HG03045 (cell line): ENCODE results near the gene TSPAN18.

Source experiments
- ATAC-seq: cut with Tn5 transposase; IDR thresholded peaks from one replicate; pipeline ENCODE4 v1.9.1; 2021; ENCODE audit warnings: mild to moderate bottlenecking, moderate library complexity; ENCODE audit not compliant: unreplicated experiment

Gene TSPAN18

DNA sequence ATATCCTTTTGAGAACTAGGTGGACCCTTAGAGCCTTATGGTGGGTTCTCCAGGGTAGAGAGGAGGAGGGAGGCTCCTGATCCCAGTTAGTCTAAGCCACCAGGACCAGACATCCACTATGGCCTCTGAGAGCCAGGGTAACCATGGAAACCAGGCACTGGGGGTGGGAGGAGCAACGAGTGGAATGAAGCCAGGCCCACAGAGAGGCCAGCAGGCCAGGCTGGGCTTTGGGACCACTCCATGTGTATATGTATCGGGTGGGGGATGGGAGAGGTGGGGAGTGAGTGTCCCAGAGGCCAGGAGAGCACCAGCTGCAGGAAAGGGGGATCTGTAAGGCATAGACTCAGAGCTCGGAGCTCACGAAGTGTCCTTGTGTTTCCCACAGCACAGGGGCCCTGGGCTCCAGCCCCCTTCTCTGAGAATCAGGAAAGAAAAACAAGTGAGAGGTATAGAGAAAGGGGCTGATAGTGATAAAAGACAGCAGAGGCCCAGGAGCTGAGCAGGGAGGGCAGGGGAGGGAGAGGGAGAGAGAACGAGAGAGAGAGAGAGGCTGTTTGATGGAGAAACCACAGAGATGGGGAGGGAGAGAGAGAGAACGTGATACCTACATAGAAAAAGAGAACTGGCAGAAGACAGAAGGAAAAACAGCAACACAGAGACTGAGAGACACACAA is 15.5 kb upstream of the TSPAN18 start:
- no peak for ATAC-seq

DNA sequence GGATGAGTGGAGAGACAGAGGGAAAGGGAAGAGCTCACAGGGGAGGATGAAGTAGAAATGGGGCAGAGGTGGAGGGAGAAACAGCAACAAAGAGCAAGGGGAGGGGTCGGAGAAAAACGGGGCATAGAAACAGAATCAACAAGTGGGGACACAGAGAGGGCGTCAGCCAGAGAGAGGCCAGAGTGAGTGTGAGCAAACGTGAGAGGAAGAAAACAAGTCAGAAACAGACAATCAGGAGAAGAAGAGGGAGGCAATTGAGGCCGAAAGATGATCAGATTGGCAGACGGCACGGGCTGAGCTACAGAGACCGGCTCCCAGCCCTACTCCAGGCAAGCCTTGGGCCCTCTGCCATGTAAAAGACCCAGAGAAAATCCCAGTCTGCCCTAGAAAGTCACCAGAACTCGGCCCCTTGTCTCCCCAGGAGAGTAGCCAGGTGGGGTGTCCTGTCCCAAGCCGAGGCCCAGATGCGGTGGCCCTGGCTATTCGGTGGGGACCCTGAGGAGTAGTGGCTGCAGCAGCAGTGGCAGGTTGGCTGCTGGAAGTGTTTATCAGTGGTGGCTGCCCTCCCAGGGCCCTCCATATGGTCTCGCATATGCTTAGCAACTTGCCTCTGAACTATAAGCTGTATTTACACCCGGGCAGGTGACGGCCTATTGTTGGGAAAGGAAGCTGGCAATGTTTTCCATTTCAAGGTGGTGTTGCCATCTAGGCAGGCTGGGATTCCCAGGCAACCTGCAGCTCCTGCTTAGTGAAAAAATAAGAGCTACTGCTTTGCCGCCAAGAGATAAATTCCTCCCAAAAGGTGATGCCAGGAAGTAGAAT is 14.8 kb upstream of the TSPAN18 start:
- no peak for ATAC-seq

DNA sequence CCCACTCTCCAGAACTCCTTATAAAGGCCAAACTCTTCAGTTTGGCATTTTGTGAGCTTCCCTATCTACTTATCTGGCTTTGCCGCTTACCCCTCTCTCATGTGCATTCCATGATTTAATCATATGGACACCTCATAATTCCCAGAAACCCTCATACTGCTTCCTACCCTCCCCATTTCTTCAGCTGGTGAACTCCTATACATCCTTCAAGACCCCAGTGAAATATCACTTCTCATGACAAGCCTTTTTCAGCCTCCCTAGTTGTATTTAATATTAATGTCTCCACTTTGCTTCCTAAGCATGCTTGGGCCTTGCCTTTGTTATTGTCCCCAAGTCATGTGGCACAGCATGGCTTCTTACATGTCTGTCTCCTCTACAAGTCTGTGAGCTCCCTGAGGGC is 13.7 kb upstream of the TSPAN18 start:
- no peak for ATAC-seq

DNA sequence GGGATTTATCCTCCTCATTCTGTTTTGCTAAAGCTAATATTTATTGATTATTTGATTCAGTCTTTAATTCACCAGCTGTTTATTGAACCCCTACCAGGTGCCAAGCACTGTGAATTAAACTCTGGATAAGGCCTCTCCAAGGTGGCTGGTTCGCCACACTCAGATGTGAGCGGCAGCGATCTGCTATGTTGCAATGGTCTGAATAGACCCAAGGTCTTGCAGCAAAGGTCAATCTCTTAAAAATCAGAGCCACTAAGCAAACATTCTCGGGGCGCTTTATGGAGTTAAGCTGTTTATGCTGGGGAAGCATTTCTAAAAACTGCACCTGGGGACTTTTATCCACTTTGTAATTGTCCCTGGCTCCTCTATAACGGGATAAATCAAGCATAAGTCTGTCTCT is 10.5 kb upstream of the TSPAN18 start:
- ATAC-seq = no peak

DNA sequence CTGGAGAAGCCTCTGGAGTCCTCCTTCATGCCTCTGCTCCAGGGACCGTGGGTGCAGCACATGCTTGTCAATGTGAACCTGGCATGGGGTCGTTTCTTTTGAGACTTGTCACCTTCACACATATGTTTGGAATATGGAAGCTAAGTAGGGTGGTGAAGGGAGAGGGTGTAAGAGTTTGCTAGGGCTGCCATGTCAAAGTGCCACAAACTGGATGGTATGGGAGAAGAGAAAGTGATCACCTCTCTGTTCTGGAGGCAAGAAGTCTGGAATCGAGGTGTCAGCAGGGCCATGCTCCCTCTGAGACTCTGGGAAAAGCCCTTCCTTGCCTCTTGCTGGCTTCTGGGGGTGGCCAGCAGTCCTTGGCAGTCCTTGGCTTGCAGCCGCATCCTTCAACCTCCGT is 8.7 kb upstream of the TSPAN18 start:
- ATAC-seq = no peak

DNA sequence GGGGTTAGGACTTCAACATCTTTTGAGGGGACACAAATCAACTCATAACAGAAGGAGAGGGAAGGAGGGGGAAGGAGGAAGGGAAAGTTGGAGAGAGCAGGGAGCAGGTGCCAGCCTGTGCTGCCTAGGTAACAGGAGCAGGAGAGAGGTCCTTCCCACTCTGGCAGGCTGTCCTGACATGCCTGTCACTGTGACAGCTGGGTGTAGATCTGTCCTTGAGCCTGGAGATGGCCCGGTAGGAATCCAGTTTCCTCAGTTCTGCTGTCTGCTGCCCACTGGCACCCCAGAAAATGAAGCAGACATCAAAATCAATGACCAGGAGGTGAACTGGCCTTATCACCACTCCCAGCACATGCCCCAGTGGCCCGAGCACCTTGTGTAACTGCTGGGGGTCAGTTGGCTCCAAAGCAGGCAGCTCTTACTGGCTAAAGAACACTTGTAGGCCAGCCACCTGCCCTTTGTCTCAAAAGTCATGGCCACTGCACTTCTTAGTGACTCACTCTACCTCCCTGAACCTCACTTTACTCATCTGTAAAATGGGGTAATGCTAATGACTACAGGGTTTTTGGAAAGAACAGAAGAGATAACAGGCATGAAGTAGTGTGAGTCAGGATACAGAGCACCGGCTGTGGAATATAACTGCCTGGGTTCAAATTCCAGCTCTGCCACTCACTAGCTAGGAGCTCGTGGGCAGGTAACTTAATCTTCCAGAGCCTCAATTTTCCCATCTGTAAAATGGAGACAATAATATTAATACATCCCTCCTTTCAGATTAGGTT is 8.0 kb upstream of the TSPAN18 start:
- ATAC-seq = no peak

DNA sequence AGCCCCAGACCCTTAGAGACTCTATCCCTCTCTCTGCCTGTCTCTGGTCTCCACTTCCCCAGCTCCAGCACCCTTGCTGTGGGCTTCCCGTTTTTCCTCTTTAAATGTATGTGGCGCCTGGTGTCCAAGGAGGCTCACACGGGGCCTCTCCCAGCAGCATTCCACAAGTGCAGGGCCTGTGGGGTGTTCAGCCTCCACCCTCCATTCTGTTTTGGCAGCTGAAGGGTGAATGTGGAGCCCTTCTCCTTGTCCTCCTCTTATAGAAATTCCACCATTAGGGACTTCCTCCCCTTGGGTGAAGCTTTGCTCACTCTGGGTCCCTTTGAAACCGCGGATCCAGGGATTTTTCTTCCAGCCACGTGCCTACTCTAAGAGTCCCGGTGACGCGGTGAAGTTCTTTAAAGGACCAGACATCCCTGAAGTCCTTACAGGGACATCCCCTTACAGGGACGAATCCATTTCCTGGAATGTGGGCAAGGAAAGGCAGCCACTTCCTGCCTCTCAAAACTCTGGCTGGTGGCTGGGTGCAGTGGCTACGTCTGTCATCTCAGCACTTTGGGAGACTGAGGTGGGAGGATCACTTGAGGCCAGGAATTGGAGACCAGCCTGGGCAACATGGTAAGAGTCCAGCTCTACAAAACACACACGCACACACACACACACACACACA is 1.6 kb upstream of the TSPAN18 start:
- no peak for ATAC-seq

DNA sequence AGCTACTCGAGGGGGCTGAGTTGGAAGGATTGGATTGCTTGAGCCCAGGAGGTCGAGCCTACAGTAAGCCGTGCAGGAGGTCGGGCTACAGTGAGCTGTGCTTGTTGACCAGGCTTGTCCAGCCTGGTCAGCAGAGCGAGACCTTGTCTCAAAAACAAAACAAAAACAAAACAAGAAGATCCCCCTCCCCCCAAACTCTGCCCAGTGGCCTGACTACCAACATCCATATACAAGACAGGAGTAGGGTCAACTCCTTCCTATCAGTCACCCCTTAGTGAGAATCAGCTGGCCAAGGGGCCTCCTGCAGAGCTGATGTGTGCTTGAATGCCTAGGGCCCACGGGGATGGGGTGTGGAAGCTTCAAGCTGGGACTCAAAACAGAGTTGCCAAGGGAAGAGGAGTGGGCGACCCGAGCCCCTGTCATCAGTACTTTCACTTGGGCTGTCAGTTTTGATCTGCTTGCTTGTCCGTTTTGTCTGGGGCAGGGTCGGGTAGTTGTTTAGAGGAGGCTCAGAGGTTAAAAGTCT is 942 bp upstream of the TSPAN18 start:
- ATAC-seq = no peak

DNA sequence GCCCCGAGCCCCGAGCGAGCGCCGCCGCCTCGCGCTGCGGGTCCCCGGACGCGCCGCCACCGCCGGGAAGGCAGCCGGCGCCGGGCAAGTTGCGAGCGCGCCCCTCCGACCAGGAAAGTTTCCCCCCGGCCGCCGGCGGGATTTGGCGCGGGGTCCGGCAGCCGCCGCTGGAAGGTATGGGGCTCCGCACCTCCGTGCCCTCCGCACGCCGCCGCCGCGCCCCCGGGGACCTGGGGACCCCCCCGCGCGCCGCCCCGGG is 281 bp downstream of the TSPAN18 start:
- ATAC-seq = no peak

DNA sequence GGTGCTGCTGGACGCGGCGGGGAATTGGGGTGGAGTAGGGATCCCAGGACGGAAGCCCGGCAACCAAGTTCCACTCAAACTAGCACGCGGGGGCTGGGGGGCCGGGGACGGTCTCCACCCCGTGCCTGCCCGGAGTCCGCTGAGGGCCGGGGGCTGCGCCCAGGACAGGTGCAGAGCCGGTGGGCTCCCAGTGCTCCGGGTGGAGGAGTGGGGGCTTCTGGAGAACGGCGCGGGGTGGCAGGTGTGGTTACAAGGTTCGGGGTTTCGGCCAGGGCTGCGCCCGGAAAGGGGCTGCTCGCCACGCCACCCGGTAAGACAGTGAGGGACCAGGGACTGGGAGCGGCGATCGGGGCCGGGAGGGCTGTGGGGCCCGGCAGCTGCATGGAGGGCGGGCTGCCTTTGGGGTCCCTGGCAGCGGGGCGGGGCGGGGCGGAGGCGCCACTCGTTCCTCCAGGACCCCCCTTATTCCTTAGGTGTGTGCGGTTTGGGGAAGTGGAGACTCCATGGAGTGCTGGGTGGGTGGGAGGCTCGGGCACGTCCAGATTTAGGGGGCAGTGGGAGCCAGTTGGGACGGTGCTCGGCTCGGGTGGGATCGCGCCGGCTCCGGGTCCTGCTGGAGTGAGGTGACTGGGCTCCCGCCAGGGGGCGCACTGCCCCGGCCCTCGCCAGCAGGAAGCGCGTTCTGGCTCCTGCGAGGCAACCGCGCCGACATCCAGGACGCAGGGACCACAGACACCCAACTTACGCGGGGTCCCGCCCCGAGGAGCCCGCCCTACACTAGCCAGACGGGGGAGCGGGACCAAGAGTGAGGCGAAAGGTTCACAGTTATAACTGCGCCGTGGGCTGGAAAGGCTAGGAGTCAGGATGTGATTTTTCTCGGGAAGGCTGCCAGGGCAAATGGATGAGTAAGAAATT is 868 bp downstream of the TSPAN18 start:
- peak; percentile 58 for ATAC-seq

DNA sequence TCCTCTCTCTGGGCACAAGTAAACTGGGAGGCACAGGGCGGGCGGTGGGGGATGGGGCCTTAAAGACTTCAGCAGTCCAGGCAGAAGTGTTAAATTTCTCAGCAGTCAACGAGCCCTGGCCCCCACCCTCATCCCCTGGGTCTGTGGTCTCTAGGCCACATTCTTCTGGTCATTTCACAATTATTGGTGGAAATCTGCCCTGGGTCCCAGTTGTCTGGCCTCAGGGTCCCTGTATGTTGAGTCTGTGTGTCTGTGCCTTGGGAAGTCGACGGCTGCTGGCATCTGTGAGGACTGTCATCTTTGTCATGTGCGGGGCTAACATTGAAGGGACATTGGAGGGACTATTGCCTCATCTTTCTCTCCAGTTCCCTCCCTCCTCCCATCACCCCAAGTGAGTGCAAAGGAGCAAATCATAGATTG is 1.7 kb downstream of the TSPAN18 start:
- ATAC-seq = no peak

DNA sequence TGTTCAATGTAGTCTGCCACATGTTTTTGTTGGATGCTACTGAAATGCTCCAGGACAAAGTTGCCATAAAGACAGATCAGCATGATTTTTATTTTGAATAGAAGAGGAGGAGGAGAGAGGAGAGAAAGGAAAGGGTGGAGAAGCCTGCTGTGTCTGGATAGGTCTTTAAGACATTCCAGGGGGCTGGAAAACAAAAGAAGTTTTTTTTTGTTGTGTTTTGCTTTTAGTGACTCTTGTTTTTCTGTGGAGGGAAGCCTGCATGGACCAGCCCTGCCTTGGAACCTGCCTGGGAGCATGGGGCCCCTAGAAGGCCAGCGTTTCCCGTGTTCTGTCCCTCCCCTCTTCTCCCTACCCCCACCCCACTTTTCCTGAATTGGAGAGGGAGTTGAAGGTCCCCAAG is 2.3 kb downstream of the TSPAN18 start:
- ATAC-seq = no peak

DNA sequence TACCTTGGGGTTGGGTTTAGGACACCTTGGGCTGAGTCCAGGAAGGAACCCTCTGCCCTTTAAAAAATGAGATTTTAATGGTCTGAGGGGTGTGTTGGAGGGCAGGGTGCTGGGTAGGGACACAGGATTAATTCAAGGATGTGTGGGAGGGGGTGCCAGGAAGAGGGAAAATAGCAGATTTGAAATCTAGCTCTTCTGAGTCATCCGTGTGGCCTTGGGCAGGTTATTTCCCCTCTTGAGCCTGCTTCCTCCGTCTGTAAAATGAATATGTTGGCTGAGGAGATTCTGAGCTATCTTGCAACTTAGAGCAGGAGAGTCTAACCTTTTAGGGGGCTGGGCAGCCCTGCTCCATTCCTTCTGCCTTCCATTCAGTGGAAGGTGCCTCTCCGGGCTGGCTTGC is 3.0 kb downstream of the TSPAN18 start:
- ATAC-seq = no peak

DNA sequence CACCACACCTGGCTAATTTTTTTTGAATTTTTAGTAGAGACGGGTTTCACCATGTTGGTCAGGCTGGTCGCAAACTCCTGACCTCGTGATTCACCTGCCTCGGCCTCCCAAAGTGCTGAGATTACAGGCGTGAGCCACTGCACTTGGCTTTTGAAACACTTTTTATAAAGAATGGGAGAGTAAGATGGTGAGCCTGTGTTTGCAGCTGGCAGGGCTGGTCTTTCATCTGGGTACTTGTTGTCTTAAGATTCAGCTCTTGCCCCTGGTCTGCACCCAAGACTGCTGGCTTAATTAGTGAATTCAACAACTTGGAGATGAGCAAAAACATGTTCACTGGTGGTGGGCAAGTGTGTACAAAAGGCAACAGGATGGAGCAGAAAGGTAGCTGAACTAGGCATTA is 4.0 kb downstream of the TSPAN18 start:
- ATAC-seq = no peak

DNA sequence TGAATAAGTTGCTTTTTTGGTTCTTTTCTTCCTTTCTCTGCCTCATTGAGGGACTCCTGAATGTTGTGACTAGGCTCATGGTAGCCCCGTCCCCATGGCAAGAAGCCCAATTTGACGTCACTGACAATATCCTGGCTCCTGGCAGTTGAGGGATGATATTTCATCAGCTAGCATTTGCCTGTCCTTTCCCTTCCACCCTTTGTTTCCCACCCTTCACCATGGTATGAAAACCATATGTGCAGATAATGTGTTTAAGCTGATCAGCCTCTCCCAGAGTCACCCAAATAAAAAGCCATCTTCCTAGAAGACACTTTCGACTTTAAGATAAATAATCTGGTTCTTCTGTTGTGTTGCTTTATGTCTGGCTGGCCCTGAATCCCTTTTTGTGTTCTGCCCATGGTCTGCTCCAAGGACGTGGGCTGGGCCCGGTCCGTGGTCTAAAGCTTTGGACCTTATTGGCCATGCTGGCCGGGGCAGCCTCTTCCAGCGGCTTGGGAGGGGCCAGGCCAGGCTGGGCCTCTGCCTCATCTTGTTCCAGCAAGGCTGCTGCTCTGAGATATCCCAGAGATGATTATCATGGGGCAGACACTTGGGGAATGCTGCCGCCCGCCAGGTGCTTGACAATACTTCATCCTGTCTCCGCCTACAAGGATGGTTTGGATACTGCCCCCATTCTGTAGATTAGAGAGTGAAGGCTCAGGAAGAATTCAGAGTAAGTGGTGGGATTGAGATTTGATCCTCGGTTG is 5.1 kb downstream of the TSPAN18 start:
- ATAC-seq = no peak

DNA sequence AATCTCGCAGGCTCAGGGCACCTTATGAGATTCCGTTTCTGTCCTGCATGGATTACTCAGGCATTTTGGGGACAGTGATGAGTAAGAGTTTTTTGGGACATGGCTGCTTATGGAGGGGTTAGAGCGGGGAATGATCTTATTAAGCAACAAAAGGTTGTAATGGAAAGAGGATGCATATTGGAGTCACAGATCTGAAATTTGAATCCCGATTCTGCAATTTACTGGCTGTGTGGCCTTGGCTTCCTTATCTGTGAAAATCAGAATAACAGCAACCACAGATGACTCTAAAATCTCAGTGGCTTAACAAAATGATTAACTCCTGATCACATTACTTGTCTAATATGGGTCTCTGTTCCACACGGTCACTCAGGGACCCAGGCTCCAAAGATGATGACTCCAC is 5.8 kb downstream of the TSPAN18 start:
- ATAC-seq = no peak

DNA sequence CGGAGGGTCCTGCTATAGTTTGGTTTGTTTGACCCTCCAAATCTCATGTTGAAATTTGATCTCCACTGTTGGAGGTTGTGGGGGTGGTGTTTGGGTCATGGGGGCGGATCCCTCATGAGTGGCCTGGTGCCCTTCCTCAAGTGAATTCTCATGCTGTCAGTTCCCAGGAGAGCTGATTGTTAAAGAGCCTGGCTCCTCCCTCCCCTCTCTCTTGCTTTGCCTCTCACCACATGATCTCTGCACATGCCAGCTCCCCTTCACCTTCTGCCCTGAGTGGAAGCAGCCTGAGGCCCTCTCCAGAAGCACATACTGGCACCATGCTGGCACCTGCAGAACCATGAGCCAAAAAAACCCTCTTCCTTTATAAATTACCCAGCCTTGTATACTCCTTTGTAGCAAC is 7.1 kb downstream of the TSPAN18 start:
- no peak for ATAC-seq

DNA sequence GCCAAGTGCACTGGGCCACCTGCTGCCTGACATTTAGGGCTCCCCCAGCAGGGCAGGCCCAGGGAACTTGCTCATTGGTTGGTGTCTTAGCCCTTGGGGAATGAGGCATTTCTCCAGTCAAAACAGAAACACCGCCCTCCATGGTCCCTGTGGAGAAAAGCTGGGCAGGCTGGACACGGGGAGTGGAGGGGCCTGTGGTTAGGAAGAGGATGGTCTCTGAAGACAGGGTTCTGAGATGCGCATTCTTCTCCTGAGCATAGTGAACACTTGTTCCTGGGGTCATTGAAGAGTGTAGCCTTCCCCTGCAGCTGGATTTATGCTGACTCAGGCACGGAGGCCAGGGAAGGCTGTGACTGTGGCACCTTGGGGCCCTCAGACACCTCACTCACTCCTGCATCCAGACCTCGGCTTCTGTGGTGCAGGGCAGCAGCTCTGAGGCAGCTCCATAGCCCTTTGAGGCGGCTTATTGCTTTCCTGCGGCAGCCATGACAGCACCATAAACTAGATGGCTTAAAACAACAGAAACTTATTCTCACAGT is 8.2 kb downstream of the TSPAN18 start:
- ATAC-seq = no peak

DNA sequence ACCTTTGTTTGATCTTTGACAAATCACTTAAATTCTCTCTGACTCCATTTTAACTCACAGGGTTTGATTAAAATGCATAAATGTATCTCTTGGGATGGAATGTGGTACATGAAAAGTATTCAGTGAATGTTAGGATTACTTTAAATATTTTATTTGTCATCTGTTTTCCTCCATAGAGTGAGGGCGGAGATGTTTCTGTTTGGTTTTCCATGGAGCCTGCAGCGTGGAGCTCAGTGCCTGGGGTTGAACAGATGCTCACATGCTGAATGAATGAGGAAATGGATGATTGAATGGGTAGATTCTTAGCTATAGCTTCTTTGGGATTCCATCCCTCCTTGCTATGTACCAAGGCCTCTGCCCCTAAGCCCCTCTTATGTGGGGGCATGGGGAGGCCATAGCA is 10.0 kb downstream of the TSPAN18 start:
- ATAC-seq = no peak
